GM12874 (cell line): ENCODE results near the gene NCK2.

Experiments used
- TF ChIP-seq, protein P1 (sequence below): IDR thresholded peaks from 2 replicates; pipeline ENCODE4 v1.5.1; 2011; ENCODE audit warnings: low read depth, mild to moderate bottlenecking, control low read depth, low read length, moderate library complexity; ENCODE audit not compliant: insufficient read depth

The NCK2 gene

GRCh38 chr2:105839793-105840192 lies 95.1 kb downstream of the NCK2 start:
- TF ChIP-seq, protein P1, sequence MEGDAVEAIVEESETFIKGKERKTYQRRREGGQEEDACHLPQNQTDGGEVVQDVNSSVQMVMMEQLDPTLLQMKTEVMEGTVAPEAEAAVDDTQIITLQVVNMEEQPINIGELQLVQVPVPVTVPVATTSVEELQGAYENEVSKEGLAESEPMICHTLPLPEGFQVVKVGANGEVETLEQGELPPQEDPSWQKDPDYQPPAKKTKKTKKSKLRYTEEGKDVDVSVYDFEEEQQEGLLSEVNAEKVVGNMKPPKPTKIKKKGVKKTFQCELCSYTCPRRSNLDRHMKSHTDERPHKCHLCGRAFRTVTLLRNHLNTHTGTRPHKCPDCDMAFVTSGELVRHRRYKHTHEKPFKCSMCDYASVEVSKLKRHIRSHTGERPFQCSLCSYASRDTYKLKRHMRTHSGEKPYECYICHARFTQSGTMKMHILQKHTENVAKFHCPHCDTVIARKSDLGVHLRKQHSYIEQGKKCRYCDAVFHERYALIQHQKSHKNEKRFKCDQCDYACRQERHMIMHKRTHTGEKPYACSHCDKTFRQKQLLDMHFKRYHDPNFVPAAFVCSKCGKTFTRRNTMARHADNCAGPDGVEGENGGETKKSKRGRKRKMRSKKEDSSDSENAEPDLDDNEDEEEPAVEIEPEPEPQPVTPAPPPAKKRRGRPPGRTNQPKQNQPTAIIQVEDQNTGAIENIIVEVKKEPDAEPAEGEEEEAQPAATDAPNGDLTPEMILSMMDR, result no peak

GRCh38 chr2:105840933-105841332 lies 96.2 kb downstream of the NCK2 start:
- TF ChIP-seq, protein P1, result no peak

GRCh38 chr2:105841551-105841950 lies 96.8 kb downstream of the NCK2 start:
- TF ChIP-seq, protein P1, result no peak

DNA sequence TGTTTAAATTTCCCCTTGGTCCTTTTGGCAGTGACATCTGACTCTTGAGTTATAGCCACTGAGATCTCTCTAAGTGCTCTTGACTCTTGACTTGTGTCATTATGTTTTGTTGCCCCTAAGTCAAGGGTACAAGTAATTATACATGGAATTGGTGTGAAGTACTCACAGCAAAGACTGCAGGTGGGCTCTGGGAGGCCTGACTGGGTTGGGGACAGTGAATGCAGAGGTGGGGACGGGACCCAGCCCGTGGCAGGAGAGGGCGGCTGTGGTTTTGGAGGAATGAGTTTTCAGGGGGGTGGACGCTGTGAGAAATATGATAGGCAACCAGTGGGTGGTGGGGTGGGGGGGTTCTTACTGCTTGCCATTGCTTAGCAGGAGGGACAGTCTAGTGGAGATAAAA lies 97.8 kb downstream of the NCK2 start:
- TF ChIP-seq, protein P1, result no peak

DNA sequence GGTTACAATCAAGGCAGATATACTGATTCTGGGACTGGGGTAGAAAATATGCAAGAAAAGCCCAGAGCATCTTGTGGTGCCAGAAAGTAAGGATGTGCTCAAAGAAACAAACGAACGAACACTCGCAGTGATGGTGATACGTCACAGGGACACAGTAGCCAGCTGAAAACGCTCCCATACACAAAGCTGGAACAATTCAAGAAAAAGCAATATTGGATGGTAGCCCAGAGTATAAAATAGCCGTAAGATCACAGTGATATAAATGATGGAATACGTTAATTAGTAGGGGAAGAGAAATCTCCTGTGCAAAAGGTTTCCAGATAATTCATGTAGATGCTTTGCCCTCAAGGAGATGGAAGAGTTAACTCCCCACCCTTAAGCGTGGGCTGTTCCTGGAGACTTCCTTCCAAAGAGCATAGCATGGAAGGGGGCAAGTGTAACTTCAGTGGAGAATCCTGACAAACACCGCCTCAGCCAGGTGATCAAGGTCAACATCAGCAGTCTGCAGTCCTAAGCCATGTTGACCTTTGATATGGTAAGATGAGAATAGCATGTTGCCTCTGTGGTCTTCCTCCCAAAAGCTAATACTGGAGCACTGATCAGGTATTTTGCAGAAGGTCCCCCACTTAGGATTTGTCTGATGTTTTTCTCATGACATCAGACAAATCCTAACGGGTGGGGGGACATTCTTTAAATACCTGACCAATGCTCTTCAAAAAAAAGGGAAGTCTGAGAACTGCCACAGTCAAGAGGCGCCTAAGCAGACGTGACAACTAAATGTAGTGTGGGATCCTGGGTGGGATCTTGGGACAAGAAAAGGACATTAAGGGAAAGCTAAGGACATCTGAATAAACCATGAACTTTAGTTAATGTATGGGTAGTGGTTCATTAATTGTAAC lies 99.0 kb downstream of the NCK2 start:
- TF ChIP-seq, protein P1, result no peak

DNA sequence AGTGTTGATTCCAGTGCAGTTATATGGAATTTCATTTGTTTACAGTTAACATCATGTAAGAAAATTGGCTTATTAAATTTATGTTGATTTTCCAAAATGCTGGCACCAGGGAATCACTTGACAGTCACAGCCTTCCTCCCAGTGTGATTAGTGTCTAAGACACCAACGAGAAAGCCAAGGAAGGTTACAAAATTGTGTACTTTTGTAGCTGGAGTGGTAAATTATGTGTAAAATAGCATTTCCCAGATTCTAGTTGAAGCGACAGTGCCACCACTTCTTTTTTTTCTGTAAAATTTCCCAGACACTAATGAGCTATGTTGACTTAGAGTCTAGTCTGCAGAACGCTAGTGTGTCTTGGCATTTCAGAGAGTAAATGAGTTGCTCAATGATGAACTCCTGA lies 101.3 kb downstream of the NCK2 start:
- TF ChIP-seq, protein P1, result no peak

GRCh38 chr2:105847056-105847455 lies 102.3 kb downstream of the NCK2 start:
- TF ChIP-seq, protein P1, result no peak
